ENCODE data around the gene TENM3. TPM values are rescaled to one million over a fixed set of nuclear protein-coding genes. Genes with fewer than 3 reads are reported as not detected.

The TENM3 gene
- total RNA-seq, 4 donors from 2014 or later = 29.8 to 58.5 (median 35.9) TPM

DNA sequence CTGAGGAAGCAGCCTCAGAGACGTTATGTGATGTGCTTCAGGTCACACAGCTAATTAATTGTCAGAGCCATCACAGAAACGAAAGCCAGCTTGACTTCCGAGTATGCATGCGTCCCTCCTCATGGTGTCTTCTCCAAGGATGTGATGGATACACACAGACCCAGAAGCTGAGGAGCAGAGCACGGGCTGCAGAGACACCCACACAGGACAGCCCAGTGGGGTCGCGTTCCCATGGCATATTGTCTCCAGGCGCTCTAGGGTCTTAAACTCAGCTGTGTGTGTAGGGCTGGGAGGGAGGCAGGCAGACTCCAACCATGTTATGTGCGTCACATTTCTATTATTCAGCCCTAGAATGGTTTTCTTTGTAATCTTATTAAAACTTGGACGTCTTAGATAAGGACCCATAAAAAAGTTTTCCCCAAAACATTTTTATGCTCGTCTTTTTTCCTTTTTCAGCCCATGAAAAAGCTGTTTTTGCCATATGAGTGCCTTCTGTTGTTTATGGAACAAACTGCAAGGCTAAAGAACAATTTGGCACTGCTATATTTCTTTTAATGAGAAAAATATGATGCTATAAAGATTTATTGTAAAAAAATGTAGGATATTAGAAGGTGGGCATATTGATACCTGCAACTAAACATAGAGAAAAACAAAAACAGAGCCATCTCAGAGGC, 48.5 kb downstream of the TENM3 start:
- TF ChIP-seq, protein P1, sequence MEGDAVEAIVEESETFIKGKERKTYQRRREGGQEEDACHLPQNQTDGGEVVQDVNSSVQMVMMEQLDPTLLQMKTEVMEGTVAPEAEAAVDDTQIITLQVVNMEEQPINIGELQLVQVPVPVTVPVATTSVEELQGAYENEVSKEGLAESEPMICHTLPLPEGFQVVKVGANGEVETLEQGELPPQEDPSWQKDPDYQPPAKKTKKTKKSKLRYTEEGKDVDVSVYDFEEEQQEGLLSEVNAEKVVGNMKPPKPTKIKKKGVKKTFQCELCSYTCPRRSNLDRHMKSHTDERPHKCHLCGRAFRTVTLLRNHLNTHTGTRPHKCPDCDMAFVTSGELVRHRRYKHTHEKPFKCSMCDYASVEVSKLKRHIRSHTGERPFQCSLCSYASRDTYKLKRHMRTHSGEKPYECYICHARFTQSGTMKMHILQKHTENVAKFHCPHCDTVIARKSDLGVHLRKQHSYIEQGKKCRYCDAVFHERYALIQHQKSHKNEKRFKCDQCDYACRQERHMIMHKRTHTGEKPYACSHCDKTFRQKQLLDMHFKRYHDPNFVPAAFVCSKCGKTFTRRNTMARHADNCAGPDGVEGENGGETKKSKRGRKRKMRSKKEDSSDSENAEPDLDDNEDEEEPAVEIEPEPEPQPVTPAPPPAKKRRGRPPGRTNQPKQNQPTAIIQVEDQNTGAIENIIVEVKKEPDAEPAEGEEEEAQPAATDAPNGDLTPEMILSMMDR (IDR thresholded peaks at IDR 0.05; ENCODE audit: low read depth) = no peak

DNA sequence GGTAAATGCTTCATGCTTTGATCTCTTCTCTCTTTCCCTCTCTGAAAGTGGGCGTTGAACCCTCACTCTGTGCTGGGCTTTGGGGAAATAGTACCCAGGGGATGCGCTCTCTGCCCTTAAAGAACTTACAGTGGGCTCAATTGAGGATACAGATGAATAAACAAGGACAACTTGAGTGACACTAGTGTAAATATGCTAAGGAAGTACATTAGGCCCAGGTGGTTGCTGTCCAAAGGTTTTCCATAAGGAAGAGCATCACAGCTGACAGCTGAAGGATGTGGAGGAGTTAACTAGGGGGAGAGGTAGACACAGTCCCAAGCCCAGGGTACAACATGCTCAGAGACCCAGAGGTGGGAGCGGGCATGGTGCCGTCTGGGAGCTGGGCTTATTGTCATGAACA, 49.4 kb downstream of the TENM3 start:
- TF ChIP-seq, protein P1 (IDR thresholded peaks at IDR 0.05; ENCODE audit: low read depth) = no peak

DNA sequence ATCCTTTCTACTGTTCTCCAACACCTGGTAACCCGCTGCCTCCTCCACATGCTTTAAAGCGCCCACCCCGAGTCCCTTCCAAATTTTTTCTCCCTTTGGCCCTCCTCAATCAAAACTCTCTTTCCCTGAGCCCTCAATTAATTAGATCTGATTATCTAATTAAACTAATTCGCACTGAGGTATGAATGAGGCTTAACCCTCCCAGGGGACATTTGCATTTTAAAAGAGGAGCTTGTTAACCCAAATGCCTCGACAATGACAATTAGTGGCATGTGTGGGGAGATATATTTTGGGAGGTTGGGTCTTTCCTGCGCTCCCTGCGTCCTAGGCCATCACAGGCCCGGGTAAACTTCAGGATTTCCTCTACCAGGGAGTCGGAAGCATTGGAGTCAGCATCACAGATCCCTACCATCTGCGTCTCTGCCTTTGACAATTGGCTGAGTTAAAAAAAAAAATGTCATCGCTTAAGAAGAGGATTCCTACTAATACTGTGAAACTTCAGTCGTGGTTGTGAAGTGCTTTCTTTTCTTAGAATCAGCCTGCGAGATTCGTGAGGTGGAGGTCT, 50.6 kb downstream of the TENM3 start:
- TF ChIP-seq, protein P1 (IDR thresholded peaks at IDR 0.05; ENCODE audit: low read depth) = no peak

DNA sequence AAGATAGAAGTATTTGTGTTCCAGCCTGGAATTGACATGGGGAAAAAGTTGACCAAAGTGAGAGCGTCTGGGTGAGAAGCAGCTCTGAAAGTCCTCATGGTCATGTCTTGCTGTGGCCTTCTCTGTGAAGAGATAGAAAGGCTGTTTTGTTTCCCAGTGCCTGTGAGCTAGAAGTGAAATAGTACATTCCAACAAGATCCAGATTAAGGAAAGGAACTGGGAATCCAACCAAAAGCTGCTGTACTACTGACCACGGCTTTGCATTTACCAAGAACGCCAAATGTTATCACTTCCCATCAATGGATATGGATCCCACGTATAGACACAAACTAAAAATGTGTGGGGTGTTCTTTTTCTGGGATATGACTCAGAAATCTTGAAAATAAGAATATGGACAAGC, 51.2 kb downstream of the TENM3 start:
- TF ChIP-seq, protein P1 (IDR thresholded peaks at IDR 0.05; ENCODE audit: low read depth) = no peak

DNA sequence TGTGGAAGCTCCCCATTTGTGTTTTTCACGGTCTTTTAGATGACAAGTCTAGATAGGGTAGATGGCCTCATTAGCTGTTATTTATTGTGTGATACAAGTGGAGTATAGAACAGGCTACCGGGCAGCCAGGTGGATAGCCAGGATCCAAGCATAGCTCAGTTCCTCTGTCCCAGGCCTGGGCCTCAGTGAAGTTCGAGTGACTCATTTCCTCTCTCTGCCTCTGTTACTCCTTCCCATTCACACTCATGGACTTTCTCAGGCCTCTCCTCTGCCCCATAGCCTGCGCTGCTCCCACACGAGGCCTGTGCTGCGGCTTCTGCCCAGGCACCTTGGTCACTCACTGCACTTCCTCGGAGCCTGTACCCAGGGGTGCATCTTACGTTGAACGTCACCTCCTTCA, 54.5 kb downstream of the TENM3 start:
- TF ChIP-seq, protein P1 (IDR thresholded peaks at IDR 0.05; ENCODE audit: low read depth) = no peak

DNA sequence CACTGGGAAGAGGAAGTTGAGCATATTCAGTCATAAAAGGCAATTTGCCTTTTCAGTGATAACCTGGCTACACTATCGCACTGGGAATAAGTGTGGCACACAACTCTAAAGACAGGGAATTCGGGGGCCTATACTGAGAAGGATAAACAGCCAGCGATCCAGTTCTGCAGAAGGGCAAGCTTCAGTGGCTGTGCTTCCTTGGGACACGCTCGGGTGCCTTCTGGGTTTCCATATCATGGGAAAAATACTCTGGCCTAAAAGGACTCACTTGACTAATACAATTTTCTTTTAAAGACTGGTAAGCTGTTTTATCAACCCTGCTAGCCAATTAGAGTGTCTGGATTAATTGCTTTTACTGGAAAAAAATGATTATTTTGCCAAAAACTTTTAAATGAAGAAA, 58.5 kb downstream of the TENM3 start:
- TF ChIP-seq, protein P1 (IDR thresholded peaks at IDR 0.05; ENCODE audit: low read depth) = no peak

DNA sequence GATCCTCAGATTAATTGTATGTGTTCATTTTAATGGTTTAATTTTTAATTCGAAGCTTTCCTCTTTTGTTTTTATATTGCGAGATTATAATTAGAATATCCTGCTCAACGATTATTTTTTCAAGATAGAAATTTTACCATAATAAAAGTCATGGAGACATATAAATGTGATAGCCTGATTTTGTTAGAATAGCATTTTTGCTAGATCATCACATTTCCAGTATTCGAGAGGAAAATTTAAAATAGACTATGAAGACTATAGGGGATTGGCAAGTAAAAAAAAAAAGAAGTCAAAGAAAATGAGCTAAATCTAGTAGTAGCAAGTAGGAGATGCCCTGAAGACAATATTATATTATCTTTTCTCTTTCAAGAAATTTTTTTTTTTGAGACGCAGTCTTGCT, 60.6 kb downstream of the TENM3 start:
- TF ChIP-seq, protein P1 (IDR thresholded peaks at IDR 0.05; ENCODE audit: low read depth) = no peak
